ENCODE results near the gene SARNP.
A peak's percentile ranks its signal among the peaks of the same experiment; 100 is the strongest.

The SARNP gene

GRCh38 chr12:55743406-55744339, 73.9 kb downstream of the SARNP start:
- DNase-seq (ENCODE audit: low read depth in 1 of 2, low spot score in 1 of 2) = peak in 1 of 2 donors; percentile 26

GRCh38 chr12:55742719-55743405, 74.7 kb downstream of the SARNP start, which contains the start of gene GDF11:
Gene GDF11, plus strand, starts transcription at chr12:55743122. Its CDS starts 195 bp downstream, at chr12:55743317.
- DNase-seq (ENCODE audit: low read depth in 1 of 2, low spot score in 1 of 2) = peak; percentile 51 to 65

GRCh38 chr12:55741931-55742680, 75.4 kb downstream of the SARNP start:
- no peak for DNase-seq (ENCODE audit: low read depth in 1 of 2, low spot score in 1 of 2)

- no peak for DNase-seq (ENCODE audit: low read depth in 1 of 2, low spot score in 1 of 2)
Measured at GRCh38 chr12:55739025-55739378, 78.5 kb downstream of the SARNP start.

GRCh38 chr12:55738123-55739024, 79.2 kb downstream of the SARNP start:
- DNase-seq (ENCODE audit: low read depth in 1 of 2, low spot score in 1 of 2) = peak; percentile 45

GRCh38 chr12:55737581-55738122, 79.9 kb downstream of the SARNP start:
- no peak for DNase-seq (ENCODE audit: low read depth in 1 of 2, low spot score in 1 of 2)

- peak in 1 of 2 donors; percentile 34 for DNase-seq (ENCODE audit: low read depth in 1 of 2, low spot score in 1 of 2)
Measured at GRCh38 chr12:55736780-55737580, 80.5 kb downstream of the SARNP start.

- no peak for DNase-seq (ENCODE audit: low read depth in 1 of 2, low spot score in 1 of 2)
Measured at GRCh38 chr12:55736076-55736475, 81.4 kb downstream of the SARNP start.

GRCh38 chr12:55734595-55734994, 82.9 kb downstream of the SARNP start:
- no peak for DNase-seq (ENCODE audit: low read depth in 1 of 2, low spot score in 1 of 2)

GRCh38 chr12:55733858-55734257, 83.7 kb downstream of the SARNP start:
- DNase-seq (ENCODE audit: low read depth in 1 of 2, low spot score in 1 of 2) = no peak

- DNase-seq (ENCODE audit: low read depth in 1 of 2, low spot score in 1 of 2) = no peak
Measured at GRCh38 chr12:55733021-55733555, 84.4 kb downstream of the SARNP start.

GRCh38 chr12:55732288-55732687, 85.2 kb downstream of the SARNP start:
- no peak for DNase-seq (ENCODE audit: low read depth in 1 of 2, low spot score in 1 of 2)

- no peak for DNase-seq (ENCODE audit: low read depth in 1 of 2, low spot score in 1 of 2)
Measured at GRCh38 chr12:55729819-55730818, 87.4 kb downstream of the SARNP start.

- peak in 1 of 2 donors; percentile 59 for DNase-seq (ENCODE audit: low read depth in 1 of 2, low spot score in 1 of 2)
Measured at GRCh38 chr12:55728939-55729818, 88.3 kb downstream of the SARNP start, which contains the start of gene CD63. Gene CD63, minus strand, starts transcription at chr12:55729009. Its CDS starts 668 bp downstream, at chr12:55728341.

- DNase-seq (ENCODE audit: low read depth in 1 of 2, low spot score in 1 of 2) = no peak
Measured at GRCh38 chr12:55728186-55728938, 89.2 kb downstream of the SARNP start.

GRCh38 chr12:55727643-55728185, 89.8 kb downstream of the SARNP start:
- no peak for DNase-seq (ENCODE audit: low read depth in 1 of 2, low spot score in 1 of 2)

Data from activated T-helper 1 cell treated with anti-CD3 and anti-CD28 coated beads, Interleukin-2, amount 50 U/mL, for 16 hours (primary cell).